NB4 (cell line): Measurements from ENCODE around the gene WDR70.

ENCODE experiments used
- DNase-seq: peaks from one replicate; pipeline ENCODE4 v3.0.0; 2010; ENCODE audit warnings: low read depth
- H3K4me3 ChIP-seq: one replicate; pipeline ENCODE4 v1.5.1; 2011; ENCODE audit warnings: mild to moderate bottlenecking, low read depth, low read length, moderate library complexity
- CTCF ChIP-seq: IDR thresholded peaks from one replicate; pipeline ENCODE4 v1.5.1; 2012; ENCODE audit warnings: low read depth, low read length
- MAX ChIP-seq: IDR thresholded peaks from 2 replicates; pipeline ENCODE4 v1.6.1; 2011; ENCODE audit warnings: low read depth, low read length
- MYC ChIP-seq: IDR thresholded peaks from 2 replicates; pipeline ENCODE4 v1.6.1; 2011; ENCODE audit warnings: low read depth, low read length
- POLR2A ChIP-seq: IDR thresholded peaks from 2 replicates; pipeline ENCODE4 v1.6.1; 2011; ENCODE audit warnings: mild to moderate bottlenecking; ENCODE audit not compliant: insufficient read length; ENCODE audit errors: extremely low read depth

Gene WDR70

GRCh38 chr5:37740331-37741066 is 361.4 kb downstream of the WDR70 start:
- H3K4me3 ChIP-seq, result no peak overlapping the region
- DNase-seq, result no peak
- TF ChIP-seq CTCF, result no peak
- no peak for TF ChIP-seq MYC
- no peak for TF ChIP-seq MAX
- no peak for TF ChIP-seq POLR2A

- no peak for TF ChIP-seq MYC
- TF ChIP-seq CTCF, result no peak
- TF ChIP-seq POLR2A, result no peak
- TF ChIP-seq MAX, result no peak
- DNase-seq, result peak; percentile 31
- no peak overlapping the region for H3K4me3 ChIP-seq
Observed at GRCh38 chr5:37742111-37742510, 363.0 kb downstream of the WDR70 start.

- no peak for DNase-seq
- H3K4me3 ChIP-seq, result no peak overlapping the region
- TF ChIP-seq MAX (no peak), MYC (no peak), CTCF (no peak), POLR2A (no peak)
Observed at GRCh38 chr5:37751227-37751626, 372.1 kb downstream of the WDR70 start.

GRCh38 chr5:37754976-37755375 is 375.9 kb downstream of the WDR70 start:
- no peak for TF ChIP-seq POLR2A
- no peak for TF ChIP-seq MYC
- no peak for TF ChIP-seq MAX
- no peak for TF ChIP-seq CTCF
- no peak overlapping the region for H3K4me3 ChIP-seq
- DNase-seq, result no peak

GRCh38 chr5:37755581-37755980 is 376.5 kb downstream of the WDR70 start:
- TF ChIP-seq MAX (no peak), CTCF (no peak)
- H3K4me3 ChIP-seq, result no peak overlapping the region
- no peak for DNase-seq

- no peak overlapping the region for H3K4me3 ChIP-seq
- TF ChIP-seq MYC, result no peak
- no peak for TF ChIP-seq POLR2A
- TF ChIP-seq MAX, result no peak
- TF ChIP-seq CTCF, result no peak
- DNase-seq, result no peak
Observed at GRCh38 chr5:37756248-37756647, 377.1 kb downstream of the WDR70 start.
